ENCODE results near the gene CDCA3.

CDCA3 gene

DNA sequence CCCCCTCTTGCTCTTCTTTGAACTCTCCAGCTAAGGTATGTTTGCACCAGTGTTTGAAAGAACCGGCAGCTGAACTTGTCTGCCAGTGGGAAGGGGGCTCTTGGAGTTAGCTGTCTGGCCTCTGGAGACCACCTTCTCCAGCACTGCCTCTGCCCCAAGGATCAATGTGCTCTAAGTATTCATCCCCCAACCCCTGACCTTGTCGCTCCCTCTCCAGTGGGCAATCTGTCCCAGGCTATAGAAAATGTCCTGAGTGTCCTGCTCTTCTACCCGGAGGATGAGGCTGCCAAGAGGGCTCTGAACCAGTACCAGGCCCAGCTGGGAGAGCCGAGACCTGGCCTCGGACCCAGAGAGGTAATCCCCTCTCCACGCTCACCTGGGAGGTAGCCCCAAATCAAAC, 20.1 kb downstream of the CDCA3 start:
- peak overlapping the region; percentile 12 for H3K27ac Mint-ChIP-seq
- no peaks in the 10 kb centered on the region for H3K9me3 Mint-ChIP-seq
- no peak for DNase-seq
- H3K27me3 Mint-ChIP-seq (ENCODE audit: low read depth, poor library complexity), result peaks cover 1% of the 10 kb centered on the region
- H3K4me3 Mint-ChIP-seq, result peak overlapping the region; percentile 72
- H3K4me1 Mint-ChIP-seq, result peaks cover 47% of the 10 kb centered on the region
- peaks cover 45% of the 10 kb centered on the region for H3K36me3 Mint-ChIP-seq (ENCODE audit: low read depth)
- TF ChIP-seq CTCF (IDR thresholded peaks at IDR 0.05), result no peak

DNA sequence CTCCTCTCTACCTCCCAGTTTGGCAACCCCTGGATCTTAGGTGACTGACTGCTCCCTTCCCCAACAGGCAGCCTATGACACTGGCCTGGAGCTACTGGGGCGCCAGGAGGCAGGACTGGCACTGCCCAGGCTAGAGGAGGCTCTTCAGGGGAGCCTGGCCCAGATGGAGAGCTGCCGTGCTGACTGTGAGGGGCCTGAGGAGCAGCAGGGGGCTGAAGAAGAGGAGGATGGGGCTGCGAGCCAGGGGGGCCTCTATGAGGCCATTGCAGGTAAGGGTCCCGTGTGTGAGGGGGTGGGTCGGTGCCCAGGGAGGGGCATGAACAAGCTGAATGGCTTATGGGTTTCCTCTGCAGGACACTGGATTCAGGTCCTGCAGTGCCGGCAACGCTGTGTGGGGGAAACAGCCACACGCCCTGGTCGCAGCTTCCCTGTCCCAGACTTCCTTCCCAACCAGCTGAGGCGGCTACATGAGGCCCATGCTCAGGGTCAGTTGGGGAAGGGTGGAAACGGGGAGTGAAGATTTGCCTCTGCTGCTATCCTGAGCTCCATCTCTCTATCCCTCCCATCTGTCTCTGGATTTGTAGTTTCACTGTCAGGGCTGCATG, 20.7 kb downstream of the CDCA3 start:
- Mint-ChIP-seq H3K27me3 (ENCODE audit: low read depth, poor library complexity) (peaks cover 4% of the 10 kb centered on the region), H3K27ac (no peak overlapping the region), H3K4me1 (peaks cover 53% of the 10 kb centered on the region), H3K4me3 (peak overlapping the region; percentile 99), H3K9me3 (no peaks in the 10 kb centered on the region), H3K36me3 (ENCODE audit: low read depth) (peaks cover 42% of the 10 kb centered on the region)
- no peak for TF ChIP-seq CTCF (IDR thresholded peaks at IDR 0.05)
- DNase-seq, result no peak

GRCh38 chr12:6829536-6830220, 21.4 kb downstream of the CDCA3 start:
- H3K27ac Mint-ChIP-seq, result peak overlapping the region; percentile 97
- peak overlapping the region; percentile 99 for H3K4me3 Mint-ChIP-seq
- no peak for TF ChIP-seq CTCF (IDR thresholded peaks at IDR 0.05)
- peaks cover 43% of the 10 kb centered on the region for H3K36me3 Mint-ChIP-seq (ENCODE audit: low read depth)
- DNase-seq, result no peak
- H3K27me3 Mint-ChIP-seq (ENCODE audit: low read depth, poor library complexity), result peaks cover 11% of the 10 kb centered on the region
- peaks cover 60% of the 10 kb centered on the region for H3K4me1 Mint-ChIP-seq
- no peaks in the 10 kb centered on the region for H3K9me3 Mint-ChIP-seq

- Mint-ChIP-seq H3K4me3 (peak overlapping the region; percentile 99), H3K36me3 (ENCODE audit: low read depth) (peaks cover 38% of the 10 kb centered on the region), H3K27me3 (ENCODE audit: low read depth, poor library complexity) (peaks cover 12% of the 10 kb centered on the region), H3K9me3 (no peaks in the 10 kb centered on the region), H3K4me1 (peaks cover 67% of the 10 kb centered on the region), H3K27ac (peak overlapping the region; percentile 97)
- TF ChIP-seq CTCF (IDR thresholded peaks at IDR 0.05), result no peak
- peak; percentile 63 for DNase-seq
Measured at GRCh38 chr12:6828781-6829535, 22.1 kb downstream of the CDCA3 start.

DNA sequence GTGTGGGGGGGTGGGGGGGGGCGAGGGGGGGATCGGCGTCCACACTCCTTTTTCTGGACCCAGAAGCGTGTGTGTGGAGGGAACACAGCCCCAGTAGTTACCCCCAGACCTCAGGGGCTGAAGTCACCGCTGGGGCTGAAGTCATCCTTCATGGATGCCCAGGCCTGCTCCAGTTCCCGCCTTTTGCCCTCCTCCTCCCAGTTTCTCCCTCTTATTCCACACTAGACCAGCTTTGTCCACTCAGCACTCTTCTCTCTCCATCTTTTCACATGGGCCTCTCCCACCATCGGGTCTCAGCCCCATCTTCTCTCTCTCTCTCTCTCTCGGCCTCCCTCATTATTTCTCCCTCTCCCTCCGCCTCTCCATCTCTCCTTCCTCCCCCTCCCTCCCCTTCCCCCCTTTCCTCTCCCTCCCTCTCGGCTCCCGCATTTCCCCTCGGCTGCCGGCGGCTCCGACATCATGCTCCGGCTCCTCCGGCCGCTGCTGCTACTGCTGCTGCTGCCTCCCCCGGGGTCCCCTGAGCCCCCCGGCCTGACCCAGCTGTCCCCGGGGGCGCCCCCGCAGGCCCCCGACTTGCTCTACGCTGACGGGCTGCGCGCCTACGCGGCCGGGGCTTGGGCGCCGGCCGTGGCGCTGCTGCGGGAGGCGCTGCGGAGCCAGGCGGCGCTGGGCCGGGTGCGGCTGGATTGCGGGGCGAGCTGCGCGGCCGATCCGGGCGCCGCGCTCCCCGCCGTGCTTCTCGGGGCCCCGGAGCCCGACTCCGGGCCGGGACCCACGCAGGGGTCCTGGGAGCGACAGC, 22.9 kb downstream of the CDCA3 start, which contains the start of gene P3H3:
Gene P3H3, plus strand, starts transcription at position 426 of the 799 bp plus-strand sequence. Its CDS starts 34 bp downstream, at position 460.
- TF ChIP-seq CTCF (IDR thresholded peaks at IDR 0.05), result no peak
- peak; percentile 53 for DNase-seq
- H3K36me3 Mint-ChIP-seq (ENCODE audit: low read depth), result peaks cover 30% of the 10 kb centered on the region
- H3K27ac Mint-ChIP-seq, result peak within 1 kb of the TSS; percentile 99
- no peaks in the 10 kb centered on the region for H3K9me3 Mint-ChIP-seq
- H3K4me1 Mint-ChIP-seq, result peaks cover 75% of the 10 kb centered on the region
- H3K27me3 Mint-ChIP-seq (ENCODE audit: low read depth, poor library complexity), result peaks cover 12% of the 10 kb centered on the region
- H3K4me3 Mint-ChIP-seq, result peak within 1 kb of the TSS; percentile 99

Measured in nephron progenitor cell (in vitro differentiated cells).